Activated T-cell treated with anti-CD3 and anti-CD28 coated beads, Interleukin-2, amount 50 U/mL, for 24 hours (primary cell): Measurements from ENCODE around the gene LHPP.
A peak's percentile ranks its signal among the peaks of the same experiment; 100 is the strongest.

Source experiments
- DNase-seq: peaks from one replicate; pipeline ENCODE4 v3.0.0-alpha.2; 2020
- H3K27ac Mint-ChIP-seq: 2 replicates; pipeline ENCODE4 v1.8.0; 2020; ENCODE audit warnings: mild to moderate bottlenecking, mixed read lengths
- H3K27me3 Mint-ChIP-seq: 2 replicates; pipeline ENCODE4 v1.8.0; 2020; ENCODE audit warnings: mixed read lengths
- H3K36me3 Mint-ChIP-seq: 2 replicates; pipeline ENCODE4 v1.8.0; 2020; ENCODE audit warnings: low read depth, mixed read lengths
- H3K4me1 Mint-ChIP-seq: 2 replicates; pipeline ENCODE4 v1.8.0; 2020; ENCODE audit warnings: low read depth, mixed read lengths
- H3K4me3 Mint-ChIP-seq: 2 replicates; pipeline ENCODE4 v1.8.0; 2020; ENCODE audit warnings: mild to moderate bottlenecking, moderate library complexity, mixed read lengths
- H3K9me3 Mint-ChIP-seq: 2 replicates; pipeline ENCODE4 v1.8.0; 2020; ENCODE audit warnings: mixed read lengths

LHPP gene

GRCh38 chr10:124534826-124535601 is 73.4 kb downstream of the LHPP start:
- Mint-ChIP-seq H3K27me3 (no peaks in the 10 kb centered on the region), H3K36me3 (no peaks in the 10 kb centered on the region), H3K27ac (no peak overlapping the region), H3K9me3 (no peaks in the 10 kb centered on the region), H3K4me1 (peaks cover 6% of the 10 kb centered on the region), H3K4me3 (no peak overlapping the region)
- no peak for DNase-seq

- Mint-ChIP-seq H3K9me3 (no peaks in the 10 kb centered on the region), H3K4me1 (peaks cover 6% of the 10 kb centered on the region), H3K36me3 (no peaks in the 10 kb centered on the region), H3K27ac (no peak overlapping the region), H3K27me3 (no peaks in the 10 kb centered on the region), H3K4me3 (no peak overlapping the region)
- no peak for DNase-seq
Observed at GRCh38 chr10:124535731-124536495, 74.3 kb downstream of the LHPP start.

GRCh38 chr10:124536496-124537050 is 75.0 kb downstream of the LHPP start:
- Mint-ChIP-seq H3K36me3 (no peaks in the 10 kb centered on the region), H3K9me3 (no peaks in the 10 kb centered on the region), H3K4me3 (no peak overlapping the region), H3K27me3 (no peaks in the 10 kb centered on the region), H3K27ac (no peak overlapping the region), H3K4me1 (peaks cover 6% of the 10 kb centered on the region)
- DNase-seq = no peak

GRCh38 chr10:124537166-124537725 is 75.6 kb downstream of the LHPP start:
- no peak for DNase-seq
- Mint-ChIP-seq H3K4me3 (no peak overlapping the region), H3K4me1 (peaks cover 6% of the 10 kb centered on the region), H3K27me3 (no peaks in the 10 kb centered on the region), H3K9me3 (no peaks in the 10 kb centered on the region), H3K27ac (no peak overlapping the region), H3K36me3 (no peaks in the 10 kb centered on the region)

- no peak overlapping the region for H3K27ac Mint-ChIP-seq
- no peak for DNase-seq
- H3K36me3 Mint-ChIP-seq = no peaks in the 10 kb centered on the region
- no peaks in the 10 kb centered on the region for H3K27me3 Mint-ChIP-seq
- H3K4me1 Mint-ChIP-seq = peaks cover 6% of the 10 kb centered on the region
- H3K9me3 Mint-ChIP-seq = no peaks in the 10 kb centered on the region
- no peak overlapping the region for H3K4me3 Mint-ChIP-seq
Observed at GRCh38 chr10:124537891-124538290, 76.3 kb downstream of the LHPP start.

GRCh38 chr10:124538706-124539105 is 77.1 kb downstream of the LHPP start:
- no peaks in the 10 kb centered on the region for H3K36me3 Mint-ChIP-seq
- no peak overlapping the region for H3K27ac Mint-ChIP-seq
- H3K27me3 Mint-ChIP-seq = no peaks in the 10 kb centered on the region
- H3K4me3 Mint-ChIP-seq = no peak overlapping the region
- H3K4me1 Mint-ChIP-seq = peaks cover 6% of the 10 kb centered on the region
- H3K9me3 Mint-ChIP-seq = no peaks in the 10 kb centered on the region
- no peak for DNase-seq

GRCh38 chr10:124539935-124540641 is 78.5 kb downstream of the LHPP start:
- Mint-ChIP-seq H3K4me3 (no peak overlapping the region), H3K27me3 (no peaks in the 10 kb centered on the region), H3K9me3 (no peaks in the 10 kb centered on the region), H3K4me1 (peaks cover 7% of the 10 kb centered on the region), H3K36me3 (no peaks in the 10 kb centered on the region), H3K27ac (no peak overlapping the region)
- peak; percentile 84 for DNase-seq

GRCh38 chr10:124541076-124541903 is 79.7 kb downstream of the LHPP start:
- Mint-ChIP-seq H3K27ac (no peak overlapping the region), H3K4me1 (peaks cover 15% of the 10 kb centered on the region), H3K4me3 (no peak overlapping the region), H3K9me3 (no peaks in the 10 kb centered on the region), H3K27me3 (no peaks in the 10 kb centered on the region), H3K36me3 (no peaks in the 10 kb centered on the region)
- no peak for DNase-seq

- H3K36me3 Mint-ChIP-seq = no peaks in the 10 kb centered on the region
- no peak overlapping the region for H3K27ac Mint-ChIP-seq
- no peaks in the 10 kb centered on the region for H3K9me3 Mint-ChIP-seq
- peaks cover 15% of the 10 kb centered on the region for H3K4me1 Mint-ChIP-seq
- no peak for DNase-seq
- H3K27me3 Mint-ChIP-seq = no peaks in the 10 kb centered on the region
- no peak overlapping the region for H3K4me3 Mint-ChIP-seq
Observed at GRCh38 chr10:124542336-124542735, 80.7 kb downstream of the LHPP start.

GRCh38 chr10:124543146-124543545 is 81.5 kb downstream of the LHPP start:
- peaks cover 15% of the 10 kb centered on the region for H3K4me1 Mint-ChIP-seq

GRCh38 chr10:124543971-124544370 is 82.3 kb downstream of the LHPP start:
- Mint-ChIP-seq H3K36me3 (no peaks in the 10 kb centered on the region), H3K9me3 (no peaks in the 10 kb centered on the region), H3K4me1 (peaks cover 15% of the 10 kb centered on the region), H3K27me3 (no peaks in the 10 kb centered on the region), H3K27ac (no peak overlapping the region), H3K4me3 (no peak overlapping the region)
- DNase-seq = no peak

More at GRCh38 chr10:124543146-124543545, 81.5 kb downstream of the LHPP start:
- DNase-seq = no peak
- Mint-ChIP-seq H3K36me3 (no peaks in the 10 kb centered on the region), H3K9me3 (no peaks in the 10 kb centered on the region), H3K4me3 (no peak overlapping the region), H3K27ac (no peak overlapping the region), H3K27me3 (no peaks in the 10 kb centered on the region)

- DNase-seq = no peak
- H3K27me3 Mint-ChIP-seq = no peaks in the 10 kb centered on the region
- peaks cover 15% of the 10 kb centered on the region for H3K4me1 Mint-ChIP-seq
- H3K9me3 Mint-ChIP-seq = no peaks in the 10 kb centered on the region
- no peak overlapping the region for H3K4me3 Mint-ChIP-seq
- H3K27ac Mint-ChIP-seq = no peak overlapping the region
- no peaks in the 10 kb centered on the region for H3K36me3 Mint-ChIP-seq
Observed at GRCh38 chr10:124544711-124545110, 83.1 kb downstream of the LHPP start.

GRCh38 chr10:124545351-124546054 is 83.9 kb downstream of the LHPP start:
- Mint-ChIP-seq H3K27me3 (no peaks in the 10 kb centered on the region), H3K4me3 (no peak overlapping the region), H3K4me1 (peaks cover 14% of the 10 kb centered on the region), H3K9me3 (no peaks in the 10 kb centered on the region), H3K27ac (no peak overlapping the region), H3K36me3 (no peaks in the 10 kb centered on the region)
- DNase-seq = no peak
